ENCODE results near the gene BRD2. TPM values are rescaled to one million over a fixed set of nuclear protein-coding genes. Genes with fewer than 3 reads are reported as not detected.

The BRD2 gene
- polyA plus RNA-seq, 2 of the 4 experiments (the other 2 are of a cell fraction): 92.5 to 153 TPM

DNA sequence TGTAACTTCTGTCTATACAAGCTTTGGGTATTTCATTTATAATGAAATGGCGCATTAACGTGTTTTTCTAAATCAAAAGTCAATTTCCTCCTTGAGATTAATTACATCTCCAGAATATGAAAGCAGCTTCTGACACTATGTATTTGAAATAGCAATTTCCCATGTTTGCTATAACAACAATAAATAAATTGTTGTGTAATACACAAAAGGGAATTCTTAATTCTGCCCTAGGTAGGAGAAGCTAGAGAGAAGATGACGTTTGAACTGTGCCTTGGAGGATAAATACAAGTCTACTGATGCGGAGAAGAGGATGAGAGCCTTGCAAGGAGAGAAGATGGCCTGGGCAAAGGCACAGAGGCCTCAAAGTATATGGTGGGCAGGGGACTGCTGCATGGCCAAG, 48.6 kb downstream of the BRD2 start:
- no peaks in the 10 kb centered on the region for H3K9me3 ChIP-seq
- no peak overlapping the region for H3K4me3 ChIP-seq
- 62% methylated on average over 4 of the region's 4 CpGs for WGBS (ENCODE audit: missing lambda C conversion rate)
- no peak overlapping the region for H3K4me2 ChIP-seq
- no peaks in the 10 kb centered on the region for H3K4me1 ChIP-seq
- DNase-seq (ENCODE audit: low read depth in 1 of 2, low spot score in 1 of 2): no peak
- POLR2A ChIA-PET: no interaction called here
- no peak overlapping the region for H3K27ac ChIP-seq
- TF ChIP-seq HOXA7 (CRISPR knock-in tag; IDR thresholded peaks at IDR 0.05) (no peak), ZSCAN20 (CRISPR knock-in tag; IDR thresholded peaks at IDR 0.05) (no peak)
- TF ChIP-seq, protein P1, sequence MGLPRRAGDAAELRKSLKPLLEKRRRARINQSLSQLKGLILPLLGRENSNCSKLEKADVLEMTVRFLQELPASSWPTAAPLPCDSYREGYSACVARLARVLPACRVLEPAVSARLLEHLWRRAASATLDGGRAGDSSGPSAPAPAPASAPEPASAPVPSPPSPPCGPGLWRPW (IDR thresholded peaks at IDR 0.05): no peak
- TF ChIP-seq, protein P2, sequence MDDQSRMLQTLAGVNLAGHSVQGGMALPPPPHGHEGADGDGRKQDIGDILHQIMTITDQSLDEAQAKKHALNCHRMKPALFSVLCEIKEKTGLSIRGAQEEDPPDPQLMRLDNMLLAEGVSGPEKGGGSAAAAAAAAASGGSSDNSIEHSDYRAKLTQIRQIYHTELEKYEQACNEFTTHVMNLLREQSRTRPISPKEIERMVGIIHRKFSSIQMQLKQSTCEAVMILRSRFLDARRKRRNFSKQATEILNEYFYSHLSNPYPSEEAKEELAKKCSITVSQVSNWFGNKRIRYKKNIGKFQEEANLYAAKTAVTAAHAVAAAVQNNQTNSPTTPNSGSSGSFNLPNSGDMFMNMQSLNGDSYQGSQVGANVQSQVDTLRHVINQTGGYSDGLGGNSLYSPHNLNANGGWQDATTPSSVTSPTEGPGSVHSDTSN (IDR thresholded peaks at IDR 0.05): no peak
- no peak for FAIRE-seq
- CTCF ChIA-PET: interaction anchor here (0.8 to 2.7 kb wide), 3 partner anchors 132 to 231 kb away, joined by 3 to 14 read pairs (median 11); no protein-coding TSS in a partner anchor
- ATAC-seq: no peak

DNA sequence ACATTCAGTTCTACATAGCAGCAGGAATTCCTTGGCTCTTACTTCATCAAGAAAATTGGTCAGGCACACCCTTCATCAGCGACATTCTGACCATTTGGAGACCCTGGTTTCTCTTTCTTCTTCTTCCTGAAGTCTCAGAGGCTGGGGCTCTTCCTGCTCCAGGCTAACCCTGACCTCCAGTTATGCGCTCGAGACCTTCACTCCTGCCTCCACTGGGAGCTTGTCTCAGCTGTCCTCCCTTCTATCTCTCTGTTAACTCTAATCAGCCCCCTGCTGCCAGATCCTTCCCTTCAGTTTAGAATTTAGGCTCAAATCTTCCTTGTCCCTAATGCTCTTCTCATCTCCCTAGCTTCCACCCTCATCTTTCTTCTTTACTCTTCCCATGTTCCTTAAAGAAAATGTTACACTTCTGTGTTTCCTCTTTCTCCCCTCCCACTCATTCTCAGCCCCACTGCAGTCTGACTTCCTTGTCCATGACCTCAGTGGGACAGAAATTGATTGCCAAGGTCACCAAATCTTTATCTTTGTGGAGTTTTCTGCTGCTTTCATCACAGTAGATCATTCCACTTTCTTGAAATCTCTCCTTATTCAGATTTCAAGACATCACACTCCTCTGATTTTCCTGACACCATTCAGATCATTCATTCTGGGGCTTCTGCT, 49.4 kb downstream of the BRD2 start:
- ChIA-PET CTCF (interaction anchor here (0.9 to 2.7 kb wide), 3 partner anchors 132 to 230 kb away, joined by 3 to 14 read pairs (median 3); no protein-coding TSS in a partner anchor), POLR2A (interaction anchor here (0.5 kb wide), 1 partner anchor 203 kb away, joined by 3 read pairs; no protein-coding TSS in a partner anchor)
- no peak for ATAC-seq
- 23% methylated on average over 3 of the region's 3 CpGs for WGBS (ENCODE audit: missing lambda C conversion rate)
- H3K4me2 ChIP-seq: no peak overlapping the region
- TF ChIP-seq, protein P3, sequence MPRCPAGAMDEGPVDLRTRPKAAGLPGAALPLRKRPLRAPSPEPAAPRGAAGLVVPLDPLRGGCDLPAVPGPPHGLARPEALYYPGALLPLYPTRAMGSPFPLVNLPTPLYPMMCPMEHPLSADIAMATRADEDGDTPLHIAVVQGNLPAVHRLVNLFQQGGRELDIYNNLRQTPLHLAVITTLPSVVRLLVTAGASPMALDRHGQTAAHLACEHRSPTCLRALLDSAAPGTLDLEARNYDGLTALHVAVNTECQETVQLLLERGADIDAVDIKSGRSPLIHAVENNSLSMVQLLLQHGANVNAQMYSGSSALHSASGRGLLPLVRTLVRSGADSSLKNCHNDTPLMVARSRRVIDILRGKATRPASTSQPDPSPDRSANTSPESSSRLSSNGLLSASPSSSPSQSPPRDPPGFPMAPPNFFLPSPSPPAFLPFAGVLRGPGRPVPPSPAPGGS (IDR thresholded peaks at IDR 0.05): no peak
- TF ChIP-seq POLR2AphosphoS2 (conservative IDR thresholded peaks at IDR 0.05; ENCODE audit: low read length): no peak
- H3K9me3 ChIP-seq: no peaks in the 10 kb centered on the region
- no peak for DNase-seq (ENCODE audit: low read depth in 1 of 2, low spot score in 1 of 2)
- FAIRE-seq: no peak
- H3K4me1 ChIP-seq: no peaks in the 10 kb centered on the region
- H3K27ac ChIP-seq: no peak overlapping the region
- H3K4me3 ChIP-seq: no peak overlapping the region

DNA sequence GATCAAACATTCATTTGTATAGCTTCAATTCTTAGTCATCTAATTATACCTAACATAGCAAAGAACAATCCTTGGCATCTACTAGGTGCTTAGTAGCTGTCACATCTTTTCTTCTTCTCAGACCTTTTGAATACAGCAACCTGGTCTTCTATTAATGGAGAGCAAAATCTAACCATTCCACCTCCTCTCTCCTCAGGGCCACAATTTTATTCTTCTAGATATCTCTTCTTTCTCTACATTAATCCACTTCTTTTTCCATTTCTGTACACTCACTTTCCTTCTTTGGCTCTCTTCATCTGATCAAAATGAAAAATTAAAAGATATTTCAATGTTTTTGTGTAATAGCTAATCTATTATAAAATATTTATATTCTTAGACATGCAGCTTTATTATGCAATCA, 50.0 kb downstream of the BRD2 start:
- no peak overlapping the region for H3K4me3 ChIP-seq
- ChIA-PET CTCF (interaction anchor here (1.1 to 2.7 kb wide), 3 partner anchors 131 to 229 kb away, joined by 3 to 14 read pairs (median 4); no protein-coding TSS in a partner anchor), POLR2A (interaction anchor here (0.5 kb wide), 1 partner anchor 202 kb away, joined by 3 read pairs; no protein-coding TSS in a partner anchor)
- no peaks in the 10 kb centered on the region for H3K9me3 ChIP-seq
- TF ChIP-seq TP53 (CRISPR knock-in tag; IDR thresholded peaks at IDR 0.05) (no peak), RNF2 (IDR thresholded peaks at IDR 0.05; ENCODE audit: borderline replicate concordance, low read depth) (no peak), FOSB (CRISPR knock-in tag; IDR thresholded peaks at IDR 0.05) (no peak), EP300 (IDR thresholded peaks at IDR 0.05) (no peak), MAFK (IDR thresholded peaks at IDR 0.05; ENCODE audit: partially characterized antibody) (no peak), RCOR1 (IDR thresholded peaks at IDR 0.05; ENCODE audit: low read depth, low read length) (no peak), CEBPB (IDR thresholded peaks at IDR 0.05) (no peak), JUNB (IDR thresholded peaks at IDR 0.05) (no peak), NFE2L2 (conservative IDR thresholded peaks at IDR 0.05; ENCODE audit: low read length) (no peak), MYC (IDR thresholded peaks at IDR 0.05; ENCODE audit: borderline replicate concordance, low read length) (no peak), POLR2AphosphoS2 (conservative IDR thresholded peaks at IDR 0.05; ENCODE audit: low read length) (no peak), RAD21 (conservative IDR thresholded peaks at IDR 0.05 in 1 of 2, IDR thresholded peaks at IDR 0.05 in 1 of 2) (no peak), SREBF2 (IDR thresholded peaks at IDR 0.05) (no peak), EHMT2 (IDR thresholded peaks at IDR 0.05; ENCODE audit: low read depth) (no peak), HOXB13 (CRISPR knock-in tag; IDR thresholded peaks at IDR 0.05; ENCODE audit: low read depth) (no peak)
- TF ChIP-seq, protein P4, sequence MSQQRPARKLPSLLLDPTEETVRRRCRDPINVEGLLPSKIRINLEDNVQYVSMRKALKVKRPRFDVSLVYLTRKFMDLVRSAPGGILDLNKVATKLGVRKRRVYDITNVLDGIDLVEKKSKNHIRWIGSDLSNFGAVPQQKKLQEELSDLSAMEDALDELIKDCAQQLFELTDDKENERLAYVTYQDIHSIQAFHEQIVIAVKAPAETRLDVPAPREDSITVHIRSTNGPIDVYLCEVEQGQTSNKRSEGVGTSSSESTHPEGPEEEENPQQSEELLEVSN (IDR thresholded peaks at IDR 0.05; ENCODE audit: borderline replicate concordance, low read depth): no peak
- TF ChIP-seq, protein P5, sequence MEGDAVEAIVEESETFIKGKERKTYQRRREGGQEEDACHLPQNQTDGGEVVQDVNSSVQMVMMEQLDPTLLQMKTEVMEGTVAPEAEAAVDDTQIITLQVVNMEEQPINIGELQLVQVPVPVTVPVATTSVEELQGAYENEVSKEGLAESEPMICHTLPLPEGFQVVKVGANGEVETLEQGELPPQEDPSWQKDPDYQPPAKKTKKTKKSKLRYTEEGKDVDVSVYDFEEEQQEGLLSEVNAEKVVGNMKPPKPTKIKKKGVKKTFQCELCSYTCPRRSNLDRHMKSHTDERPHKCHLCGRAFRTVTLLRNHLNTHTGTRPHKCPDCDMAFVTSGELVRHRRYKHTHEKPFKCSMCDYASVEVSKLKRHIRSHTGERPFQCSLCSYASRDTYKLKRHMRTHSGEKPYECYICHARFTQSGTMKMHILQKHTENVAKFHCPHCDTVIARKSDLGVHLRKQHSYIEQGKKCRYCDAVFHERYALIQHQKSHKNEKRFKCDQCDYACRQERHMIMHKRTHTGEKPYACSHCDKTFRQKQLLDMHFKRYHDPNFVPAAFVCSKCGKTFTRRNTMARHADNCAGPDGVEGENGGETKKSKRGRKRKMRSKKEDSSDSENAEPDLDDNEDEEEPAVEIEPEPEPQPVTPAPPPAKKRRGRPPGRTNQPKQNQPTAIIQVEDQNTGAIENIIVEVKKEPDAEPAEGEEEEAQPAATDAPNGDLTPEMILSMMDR (IDR thresholded peaks at IDR 0.05): no peak
- TF ChIP-seq, protein P3 (IDR thresholded peaks at IDR 0.05): no peak
- H3K4me1 ChIP-seq: no peaks in the 10 kb centered on the region
- FAIRE-seq: no peak
- no peak overlapping the region for H3K4me2 ChIP-seq
- H3K27ac ChIP-seq: no peak overlapping the region
- no peak for ATAC-seq
- no peak for DNase-seq (ENCODE audit: low read depth in 1 of 2, low spot score in 1 of 2)
